Endothelial cell of umbilical vein (primary cell): ENCODE data around the gene MYO1B. TPM values are rescaled to one million over a fixed set of nuclear protein-coding genes. Genes with fewer than 3 reads are reported as not detected.

Source experiments
- BruUV-seq: library from RNA; stranded (reverse); fragments of 400-500 nt; replicated peaks from 2 replicates; lab custom pipeline; 2021; lab: Mats Ljungman, UMichigan
- CTCF ChIA-PET: fragments of 300-600, 350-600 bp; sonication (Branson Sonifier 250); formaldehyde crosslinking; loops from one replicate; lab custom pipeline; 2021; ENCODE audit warnings: antibody characterized with exemption, inconsistent platforms; lab: Charles Lee
- POLR2A ChIA-PET: fragments of 300-600, 350-600 bp; sonication (Branson Sonifier 250); formaldehyde crosslinking; loops from one replicate; lab custom pipeline; 2021; ENCODE audit warnings: antibody characterized with exemption, inconsistent platforms; lab: Charles Lee
- DNase-seq: peaks from one replicate; pipeline ENCODE4 v3.0.0-alpha.2; 2011; ENCODE audit warnings: low read depth, low spot score
- FAIRE-seq: peaks from 2 replicates; lab custom pipeline; 2011; peaks lifted over from hg19 to GRCh38; lab: Jason Lieb, UNC
- H2AFZ ChIP-seq: 2 replicates; pipeline ENCODE4 v1.6.0; 2012; ENCODE audit warnings: low read depth, low read length, control low read depth, inconsistent platforms
- H3K27ac ChIP-seq: 2 replicates; pipeline ENCODE4 v1.5.1; 2011; ENCODE audit warnings: low read depth, mild to moderate bottlenecking, control low read depth, low read length, moderate library complexity; ENCODE audit not compliant: insufficient read depth
- H3K27me3 ChIP-seq, 2 experiments: 2 replicates each; pipeline versions ENCODE4 v1.6.0 to v1.6.1; 2011; ENCODE audit warnings: low read length in 2 of 2, mixed read lengths in 1 of 2; ENCODE audit not compliant: control insufficient read depth in 2 of 2, insufficient read depth in 2 of 2
- H3K36me3 ChIP-seq, 2 experiments: 2 replicates in 1 of 2; 3 replicates in 1 of 2; pipeline ENCODE4 v1.5.1; 2011; ENCODE audit warnings: low read length in 2 of 2, mild to moderate bottlenecking in 1 of 2, moderate library complexity in 1 of 2; ENCODE audit not compliant: control insufficient read depth in 2 of 2, insufficient read depth in 2 of 2; ENCODE audit errors: extremely low read depth in 1 of 2
- H3K4me1 ChIP-seq: 3 replicates; pipeline ENCODE4 v1.5.1; 2011; ENCODE audit warnings: mild to moderate bottlenecking, low read length; ENCODE audit not compliant: control insufficient read depth, insufficient read depth; ENCODE audit errors: extremely low read depth
- H3K4me2 ChIP-seq: 2 replicates; pipeline ENCODE4 v1.6.1; 2011; ENCODE audit warnings: low read length, control low read depth, mixed read lengths; ENCODE audit not compliant: insufficient read depth
- H3K4me3 ChIP-seq, 3 experiments: fragments of 200-600 bp in 1 of 3; sonication (generic), shearing (Covaris generic) in 1 of 3; replicated peaks in 1 of 3; 2 replicates each; pipeline ENCODE4 v1.5.1; 2011 to 2016; ENCODE audit warnings: control low read depth in 3 of 3, low read length in 3 of 3, mild to moderate bottlenecking in 2 of 3, inconsistent platforms in 1 of 3, low read depth in 1 of 3, moderate library complexity in 1 of 3; ENCODE audit not compliant: insufficient read depth in 1 of 3
- H3K79me2 ChIP-seq: 2 replicates; pipeline ENCODE4 v1.6.0; 2012; ENCODE audit warnings: low read length, inconsistent platforms; ENCODE audit not compliant: control insufficient read depth, insufficient read depth
- H3K9ac ChIP-seq: replicated peaks from 2 replicates; pipeline ENCODE3; 2011; ENCODE audit warnings: low read length, control low read depth; ENCODE audit not compliant: insufficient read depth; ENCODE audit errors: extremely low read depth
- H3K9me1 ChIP-seq: replicated peaks from 3 replicates; pipeline ENCODE4 v1.6.0; 2011; ENCODE audit warnings: mild to moderate bottlenecking, low read length; ENCODE audit not compliant: control insufficient read depth, insufficient read depth; ENCODE audit errors: extremely low read depth
- H3K9me3 ChIP-seq: replicated peaks from 2 replicates; pipeline ENCODE4 v1.5.1; 2012; ENCODE audit warnings: low read length, inconsistent platforms; ENCODE audit not compliant: control insufficient read depth, insufficient read depth
- H4K20me1 ChIP-seq: replicated peaks from 2 replicates; pipeline ENCODE3; 2011; ENCODE audit warnings: mild to moderate bottlenecking, low read length; ENCODE audit not compliant: control insufficient read depth, insufficient read depth; ENCODE audit errors: extremely low read depth
- CTCF ChIP-seq, 2 donors: IDR thresholded peaks; 1 replicate in 1 of 2; 2 replicates in 1 of 2; pipeline ENCODE4 v1.5.1; 2011; ENCODE audit warnings: low read length in 2 of 2, mild to moderate bottlenecking in 2 of 2, moderate library complexity in 2 of 2, control low read depth in 1 of 2, inconsistent platforms in 1 of 2, low read depth in 1 of 2; ENCODE audit not compliant: insufficient read depth in 1 of 2; ENCODE audit errors: extremely low read depth in 1 of 2
- EZH2 ChIP-seq: IDR thresholded peaks from 2 replicates; pipeline ENCODE4 v1.6.1; 2012; ENCODE audit warnings: borderline replicate concordance, low read depth, mild to moderate bottlenecking, moderate library complexity, low read length, inconsistent platforms; ENCODE audit not compliant: severe bottlenecking
- FOS ChIP-seq: IDR thresholded peaks from 2 replicates; pipeline ENCODE4 v1.6.1; 2011; ENCODE audit warnings: mild to moderate bottlenecking, low read length, moderate library complexity, borderline replicate concordance; ENCODE audit not compliant: insufficient read depth
- GATA2 ChIP-seq: IDR thresholded peaks from 2 replicates; pipeline ENCODE4 v1.7.0; 2011; ENCODE audit warnings: low read depth, mild to moderate bottlenecking, moderate library complexity, mixed read lengths, low read length; ENCODE audit not compliant: insufficient read length, insufficient read depth
- JUN ChIP-seq: IDR thresholded peaks from 2 replicates; pipeline ENCODE4 v1.6.1; 2011; ENCODE audit warnings: borderline replicate concordance, low read depth; ENCODE audit not compliant: insufficient read length, insufficient read depth
- MAX ChIP-seq: IDR thresholded peaks from 2 replicates; pipeline ENCODE4 v1.6.1; 2011; ENCODE audit not compliant: insufficient read depth, insufficient read length
- MYC ChIP-seq: IDR thresholded peaks from one replicate; pipeline ENCODE4 v1.6.1; 2011; ENCODE audit warnings: mild to moderate bottlenecking, low read depth, low read length
- POLR2A ChIP-seq: IDR thresholded peaks from 2 replicates; pipeline ENCODE4 v1.6.1; 2012; ENCODE audit warnings: low read depth, mild to moderate bottlenecking, control low read depth, low read length
- POLR2AphosphoS5 ChIP-seq: IDR thresholded peaks from 2 replicates; pipeline ENCODE4 v1.6.1; 2012; ENCODE audit warnings: low read depth, mild to moderate bottlenecking, control low read depth, low read length, moderate library complexity; ENCODE audit not compliant: insufficient read depth
- dilution Hi-C: fragments of 300-500 bp; cut with MboI; formaldehyde crosslinking; loops from one replicate; pipeline ENCODE4 v1.15.0; 2019; ENCODE audit warnings: low sequenced_read_pairs; ENCODE audit not compliant: extremely low pct_ligation_motif_present
- intact Hi-C: fragments of 100-400 bp; cut with micrococcal nuclease; formaldehyde crosslinking; loops from one replicate; pipeline ENCODE4 v1.10.0; 2022
- polyA plus RNA-seq, 4 experiments: library from polyadenylated mRNA; depleted of rRNA in 3 of 4; stranded (reverse) in 3 of 4; unstranded in 1 of 4; fragments of >200 nt; gene quantifications; 2 replicates each; pipeline versions ENCODE4 v1.2.1 to v1.2.3, GENCODE V29; 2011 to 2012; ENCODE audit warnings: missing spikeins in 1 of 4
- total RNA-seq: library from RNA; stranded (reverse); gene quantifications from 2 replicates; pipeline ENCODE4 v1.2.3, GENCODE V29; 2021

MYO1B gene
- total and polyA plus RNA-seq, 2 donors (not counting 3 experiments of a cell fraction or from before 2014, with no cell fraction given) = 8.7 to 51.1 TPM

- Histone ChIP-seq H3K36me3 (no peaks in the 10 kb centered on the region), H3K9me1 (no peaks in the 10 kb centered on the region), H3K79me2 (peaks cover 37% of the 10 kb centered on the region), H3K4me1 (no peaks in the 10 kb centered on the region), H3K4me3 (no peak overlapping the region), H4K20me1 (peaks cover 4% of the 10 kb centered on the region), H3K27ac (no peak overlapping the region), H3K4me2 (no peak overlapping the region), H3K27me3 (no peaks in the 10 kb centered on the region), H3K9me3 (no peaks in the 10 kb centered on the region), H2AFZ (no peak overlapping the region), H3K9ac (no peak overlapping the region)
- ChIA-PET CTCF (interaction anchor here (1.0 kb wide), 1 partner anchor 10 kb away, joined by 5 read pairs; no protein-coding TSS in a partner anchor), POLR2A (no interaction called here)
- FAIRE-seq = no peak
- DNase-seq = no peak
- intact Hi-C loops (no loop called here), dilution Hi-C loops (no loop called here)
- no peak for TF ChIP-seq GATA2
- TF ChIP-seq CTCF (IDR thresholded peaks at IDR 0.05; ENCODE audit: extremely low read depth in 1 of 2, insufficient read depth in 1 of 2, low read depth in 1 of 2, low read length in 2 of 2) = no peak
- no peak for TF ChIP-seq POLR2AphosphoS5
- no peak for TF ChIP-seq EZH2
- no peak for TF ChIP-seq FOS
- no peak for TF ChIP-seq JUN
- no peak for TF ChIP-seq POLR2A
- TF ChIP-seq MYC = no peak
- TF ChIP-seq MAX = no peak
- BruUV-seq = no TSS peak
Measured at GRCh38 chr2:191255271-191255670, 10.1 kb downstream of the MYO1B start.
